ENCODE measurements around the gene SLC4A7.
A peak's percentile ranks its signal among the peaks of the same experiment; 100 is the strongest.
"Not testable (repeated sequence)": the region's sequence is repeated elsewhere in the genome, so short reads cannot be mapped to it uniquely, and the experiment has no call there.

Gene SLC4A7

GRCh38 chr3:27484015-27484844, at the start of gene SLC4A7:
SLC4A7 (minus strand) TSS chr3:27484384; CDS start chr3:27484126, 258 bp downstream.
- no peak for FAIRE-seq

DNA sequence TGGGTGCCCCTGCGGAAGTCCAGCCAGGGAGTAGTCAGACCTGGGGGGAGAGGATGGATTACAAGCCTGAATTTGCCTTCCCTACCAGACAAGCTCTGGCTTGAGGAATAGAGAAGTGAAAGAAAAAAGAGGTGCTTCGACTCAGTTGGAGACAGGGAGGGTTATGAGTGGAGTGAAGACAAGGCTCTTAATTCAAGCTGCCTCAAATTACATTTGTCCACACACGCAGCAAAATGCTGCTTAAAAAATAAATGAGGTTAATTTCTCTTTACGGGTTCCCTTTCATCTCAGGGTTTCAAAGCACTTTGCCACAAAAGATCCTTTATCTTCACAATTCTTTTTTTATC, 49.0 kb upstream of the SLC4A7 start:
- no peak for FAIRE-seq

DNA sequence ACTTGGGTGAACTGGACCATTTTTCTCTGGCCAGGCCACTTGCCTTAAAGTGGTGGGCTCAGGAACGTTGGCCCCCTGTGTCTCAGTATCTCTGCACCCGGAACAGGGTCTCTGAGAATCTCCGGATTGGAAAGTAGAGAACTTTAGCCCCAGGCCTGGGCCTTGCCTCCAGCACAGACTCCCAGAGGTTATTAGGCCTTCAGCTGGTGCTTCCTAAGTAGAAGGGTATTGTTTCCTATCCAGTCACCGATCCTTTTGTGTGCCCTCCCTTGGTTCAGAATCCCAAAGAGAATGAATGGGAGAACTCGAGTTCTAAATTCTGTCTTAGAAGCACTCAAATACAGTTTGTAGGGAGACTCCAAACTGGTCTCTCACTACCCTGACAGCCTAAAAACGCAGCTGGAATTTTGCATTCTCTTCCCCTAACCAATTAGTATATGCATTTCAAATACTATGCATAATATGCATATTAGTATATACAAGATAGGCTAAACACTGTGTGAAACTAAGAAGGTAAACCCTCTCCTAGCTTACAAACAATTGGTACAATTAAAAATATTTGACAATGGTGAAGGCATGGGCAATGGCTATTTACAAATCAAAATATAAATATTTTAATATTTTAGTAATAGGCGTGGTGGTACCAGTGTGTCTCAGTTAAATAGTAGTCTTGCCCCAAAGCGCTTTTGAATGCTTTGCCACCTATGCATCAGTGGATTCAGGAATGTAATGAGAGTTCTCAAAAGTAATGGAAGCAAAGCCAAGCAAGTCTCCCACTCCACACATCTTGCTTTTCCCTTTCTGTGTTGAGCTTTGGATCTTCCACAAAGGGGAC, 48.5 kb upstream of the SLC4A7 start:
- FAIRE-seq = no peak

GRCh38 chr3:27531193-27531751, 47.1 kb upstream of the SLC4A7 start:
- FAIRE-seq = not testable (repeated sequence)

- no peak for FAIRE-seq
These were observed 44.6 kb upstream of the SLC4A7 start for GRCh38 chr3:27528791-27529190.

DNA sequence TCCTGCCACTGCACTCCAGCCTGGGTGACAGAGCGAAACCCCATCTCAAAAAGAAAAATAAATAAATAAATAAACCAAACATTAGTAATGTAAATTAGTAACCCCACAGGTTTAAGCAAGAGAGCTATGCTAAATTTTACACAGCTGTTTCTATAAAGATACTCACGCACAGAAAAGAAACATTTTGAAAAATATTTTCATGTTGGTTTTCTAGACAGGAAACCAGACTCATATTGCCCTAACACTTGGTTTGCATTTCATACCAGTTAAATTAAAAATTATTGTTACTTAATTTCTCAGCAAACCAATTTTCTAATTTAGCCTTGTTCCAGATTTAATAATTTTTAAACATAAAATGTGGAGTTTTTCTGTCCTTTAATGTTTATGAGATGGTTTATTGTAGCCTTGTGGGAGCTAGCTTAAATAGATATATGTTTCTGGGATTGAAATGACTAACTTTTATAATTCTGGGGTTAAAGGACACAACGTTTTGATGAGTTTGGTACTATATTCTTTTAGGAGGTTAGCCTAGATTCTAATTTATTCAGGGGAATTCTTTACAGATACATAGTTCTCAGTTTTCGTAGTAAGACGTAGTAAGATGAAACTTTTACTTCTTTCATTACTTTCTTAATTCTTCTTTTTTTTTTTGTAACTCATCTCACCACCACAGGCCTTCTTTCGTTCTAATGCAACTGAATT, 42.6 kb upstream of the SLC4A7 start:
- no peak for FAIRE-seq

GRCh38 chr3:27521872-27522265, 37.7 kb upstream of the SLC4A7 start:
- no peak for FAIRE-seq

- peak; percentile 17 for FAIRE-seq
These were observed 37.1 kb upstream of the SLC4A7 start for GRCh38 chr3:27521179-27521871.

DNA sequence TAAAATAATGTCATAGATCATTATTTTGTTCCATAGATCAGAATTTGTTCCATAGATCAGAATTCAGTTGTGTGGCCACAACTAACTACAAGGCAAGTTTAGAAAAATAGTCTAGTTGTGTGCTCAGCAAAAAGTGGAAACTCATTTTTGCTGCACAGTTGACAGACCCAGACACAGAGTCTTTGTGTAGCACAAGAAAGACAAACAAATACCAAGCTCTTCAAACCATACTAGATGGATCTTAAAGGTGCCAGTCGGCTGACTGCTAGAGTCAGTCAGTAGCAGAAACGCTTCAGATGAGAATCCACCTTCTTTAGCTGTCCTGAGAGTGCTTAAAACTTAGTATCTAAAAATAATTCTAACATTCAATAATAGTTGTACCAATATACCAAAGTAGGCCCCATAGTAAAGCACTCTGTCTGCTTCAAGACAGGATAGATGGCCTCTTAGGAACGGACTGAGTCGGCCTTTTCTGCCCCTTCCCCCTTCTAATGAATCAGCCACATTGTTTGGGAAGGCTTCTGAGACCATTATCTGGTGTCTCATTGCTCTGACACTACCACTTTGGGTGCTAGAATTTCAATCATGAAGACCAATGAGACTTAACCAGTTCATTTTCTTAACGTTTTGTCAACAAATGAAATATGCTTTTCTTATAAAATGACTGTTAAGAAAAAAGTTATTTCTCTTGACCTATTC, 27.7 kb upstream of the SLC4A7 start:
- no peak for FAIRE-seq

- no peak for FAIRE-seq
These were observed 25.2 kb upstream of the SLC4A7 start for GRCh38 chr3:27509376-27509775.

- no peak for FAIRE-seq
These were observed 24.2 kb upstream of the SLC4A7 start for GRCh38 chr3:27508424-27508823.

DNA sequence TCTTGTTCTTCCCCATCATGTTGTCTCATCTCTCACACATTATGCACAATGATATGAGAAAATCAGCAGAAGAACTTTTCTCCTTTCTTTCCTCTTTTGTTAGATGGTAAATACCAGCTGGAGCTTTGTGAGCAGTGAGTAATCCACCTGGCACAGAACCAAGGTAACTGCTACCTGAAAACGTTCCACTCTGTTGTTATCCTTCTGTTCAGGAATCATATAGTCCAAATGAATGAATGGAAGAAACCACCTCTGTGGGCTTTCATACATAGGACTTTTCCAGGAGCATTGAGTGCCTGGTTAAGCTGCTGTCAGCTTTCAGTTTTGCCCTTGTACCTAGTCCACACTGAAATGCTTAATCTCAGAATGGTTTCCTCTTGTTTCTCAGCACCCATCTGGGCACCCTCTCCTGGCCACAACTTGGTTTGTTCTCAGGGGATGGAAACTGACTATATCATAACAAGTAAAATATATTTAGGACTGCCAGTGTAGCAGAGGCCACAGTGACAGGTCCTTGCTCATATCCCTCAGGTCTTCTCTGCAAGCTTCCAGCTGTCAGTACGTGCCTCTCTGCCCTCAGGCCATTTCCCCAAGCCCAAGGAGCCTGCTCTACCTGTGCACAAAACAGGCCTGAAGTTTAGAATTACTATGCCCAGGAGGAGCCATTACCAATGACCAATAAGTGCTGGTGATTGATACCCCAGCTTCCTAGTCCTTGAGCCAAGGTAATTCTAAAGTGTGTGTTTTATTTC, 23.5 kb upstream of the SLC4A7 start:
- peak; percentile 68 for FAIRE-seq

DNA sequence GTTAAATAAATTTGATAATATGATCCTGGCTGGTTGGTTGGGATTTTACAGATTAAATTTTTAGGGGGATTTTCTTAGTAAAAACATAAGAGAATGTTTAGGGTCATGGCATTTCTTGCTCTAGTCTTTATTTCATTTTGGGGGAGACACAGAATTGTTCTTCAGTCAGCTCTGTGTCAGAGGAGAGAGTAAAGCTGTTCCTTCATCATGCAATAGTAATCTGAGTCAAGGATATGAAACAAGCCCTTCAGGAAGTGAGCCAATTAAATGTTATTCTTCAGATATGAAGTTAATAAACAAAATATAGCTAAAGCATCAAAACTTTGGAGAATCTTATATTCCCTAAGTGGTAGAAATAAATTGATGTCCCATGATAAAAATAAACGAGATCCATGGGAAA, 22.9 kb upstream of the SLC4A7 start:
- FAIRE-seq = no peak

GRCh38 chr3:27504749-27505148, 20.6 kb upstream of the SLC4A7 start:
- no peak for FAIRE-seq

DNA sequence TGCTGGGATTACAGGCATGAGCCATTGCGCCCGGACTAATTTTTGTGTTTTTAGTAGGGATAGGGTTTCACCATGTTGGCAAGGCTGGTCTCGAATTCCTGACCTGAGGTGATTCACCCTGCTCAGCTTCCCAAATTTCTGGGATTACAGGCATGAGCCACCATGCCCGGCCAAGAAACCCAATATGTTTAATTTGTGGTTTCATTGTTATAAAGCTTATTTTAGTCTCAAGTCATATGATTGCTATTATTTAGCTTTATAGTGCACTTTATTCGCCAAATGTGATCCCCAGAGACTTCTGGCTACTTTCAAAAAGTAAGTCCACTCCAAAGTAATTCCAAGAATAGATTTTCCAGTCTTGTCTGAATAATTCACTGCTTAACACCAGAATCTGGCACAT, 19.3 kb upstream of the SLC4A7 start:
- no peak for FAIRE-seq

DNA sequence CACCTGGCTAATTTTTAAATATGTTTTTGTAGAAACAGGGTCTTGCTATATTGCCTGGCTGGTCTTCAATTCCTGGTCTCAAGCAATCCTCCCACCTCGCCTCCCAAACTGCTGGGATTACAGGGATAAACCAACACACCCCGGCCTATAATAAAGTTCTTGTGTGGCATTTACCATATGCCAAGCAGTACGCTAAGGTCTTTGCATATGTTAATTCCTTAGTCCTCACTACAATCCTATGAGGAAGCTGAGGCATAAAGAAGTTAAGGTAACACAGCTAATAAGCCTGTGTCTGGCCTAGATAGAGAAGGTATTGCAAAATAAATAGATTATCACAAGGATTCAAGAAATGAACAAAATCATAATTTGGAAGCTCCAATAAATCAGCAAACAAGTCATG, 17.6 kb upstream of the SLC4A7 start:
- FAIRE-seq = no peak

DNA sequence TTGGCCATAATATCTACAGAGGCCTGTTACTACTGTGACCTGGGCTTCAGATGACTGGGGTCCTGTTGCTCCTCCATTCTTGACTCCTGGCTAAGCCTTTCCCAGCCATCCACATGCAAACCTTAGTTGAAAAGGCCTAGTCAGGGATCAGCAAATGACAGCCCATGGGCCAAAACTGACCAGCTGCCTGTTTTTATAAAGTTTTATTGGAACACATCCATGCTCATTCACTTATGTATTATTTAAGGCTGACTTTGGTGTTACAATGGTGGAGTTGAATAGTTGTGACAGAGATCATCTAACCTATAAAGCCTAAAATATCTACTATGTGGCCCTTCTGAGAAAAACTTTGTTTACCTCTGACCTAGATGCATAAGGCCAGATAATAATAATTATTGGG, 16.8 kb upstream of the SLC4A7 start:
- FAIRE-seq = no peak

- no peak for FAIRE-seq
These were observed 15.9 kb upstream of the SLC4A7 start for GRCh38 chr3:27500035-27500434.

DNA sequence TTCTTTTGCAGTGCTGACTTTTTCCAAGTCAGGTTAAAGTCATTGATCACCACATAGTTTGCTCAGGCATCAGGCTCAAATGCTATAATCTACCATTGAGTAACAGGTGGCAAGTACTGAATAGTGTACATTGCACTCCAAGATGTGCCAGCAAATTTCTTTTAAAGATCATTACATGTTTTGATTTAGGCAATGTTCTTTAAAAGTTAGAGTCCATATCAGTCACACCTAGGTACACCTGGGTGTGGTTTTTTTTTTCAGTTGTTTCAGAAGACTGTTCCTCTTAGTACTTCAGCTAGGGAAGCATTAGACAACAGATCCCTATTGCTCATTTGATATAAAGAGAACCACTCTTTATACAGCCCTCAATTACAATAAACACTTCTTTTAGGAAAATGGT, 10.6 kb upstream of the SLC4A7 start:
- FAIRE-seq = no peak

DNA sequence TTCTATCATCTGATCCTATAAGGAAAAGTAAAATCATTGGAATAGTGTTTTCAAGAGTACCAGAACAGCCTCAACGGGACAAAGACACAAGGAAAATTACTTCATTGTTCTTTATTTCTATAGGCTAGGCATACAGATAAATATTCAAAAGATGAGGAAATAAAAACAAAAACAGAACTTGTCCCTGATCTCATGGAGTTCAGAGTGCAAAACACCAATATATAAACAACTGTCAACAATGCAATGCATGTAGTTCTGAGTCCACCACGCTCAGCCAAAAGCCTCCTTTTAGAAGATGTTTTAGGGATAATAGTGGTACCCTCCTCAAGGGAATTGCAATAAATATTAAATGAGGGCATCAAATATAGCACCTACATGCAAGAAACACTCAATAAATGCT, 4.6 kb upstream of the SLC4A7 start:
- no peak for FAIRE-seq

- no peak for FAIRE-seq
These were observed 3.2 kb upstream of the SLC4A7 start for GRCh38 chr3:27487383-27487782.

All from islet of Langerhans (tissue), 1 donor.